NCI-H146 (cell line): ENCODE data around the gene KRTAP20-2.
A peak's percentile ranks its signal among the peaks of the same experiment; 100 is the strongest.

Experiments
- DNase-seq: peaks from one replicate; lab custom pipeline; 2025; lab: John Stamatoyannopoulos, UW

Gene KRTAP20-2

DNA sequence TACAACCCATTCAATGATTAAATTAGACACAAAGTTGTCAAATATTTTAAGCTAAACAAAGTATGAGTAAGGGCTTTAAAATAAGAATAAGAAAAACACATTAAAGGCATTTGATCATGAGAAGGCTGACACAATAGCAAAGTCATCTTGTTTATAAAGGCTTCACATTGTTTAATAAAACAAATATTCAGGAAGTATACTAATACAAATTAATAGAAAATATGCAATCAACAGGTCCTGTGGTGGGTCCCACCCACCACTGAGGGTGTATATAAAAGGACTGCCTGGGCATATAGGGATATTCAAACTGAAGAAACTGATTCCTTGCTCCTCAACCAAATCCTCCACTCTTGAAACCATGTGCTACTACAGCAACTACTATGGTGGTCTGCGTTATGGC, at the start of gene KRTAP20-2:
Gene KRTAP20-2 (plus strand): TSS at position 301 of the 400 bp plus-strand sequence. CDS start 58 bp downstream, at position 359.
- DNase-seq, result no peak

DNA sequence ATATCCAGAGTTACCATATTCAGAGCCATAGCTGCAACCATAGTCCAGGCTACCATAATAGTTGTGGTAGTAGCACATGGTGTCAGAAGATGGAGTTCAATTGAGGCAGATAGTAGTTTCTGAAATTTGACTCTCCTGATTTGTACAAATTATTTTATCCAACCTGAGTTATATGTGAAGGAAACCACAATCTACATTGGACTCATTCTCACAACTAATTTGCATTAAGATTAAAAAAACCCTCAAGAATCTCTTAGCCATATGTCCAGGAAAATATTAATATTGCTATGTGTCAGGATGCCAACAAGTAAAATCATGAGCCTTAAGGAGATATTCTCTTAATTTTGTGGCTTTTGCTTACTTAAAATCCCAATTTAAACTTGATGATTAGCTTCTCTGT, 44.7 kb upstream of the KRTAP20-2 start, which contains the start of gene KRTAP22-2:
Gene KRTAP22-2 (minus strand): TSS at position 101 of the 400 bp plus-strand sequence.
- DNase-seq, result no peak

DNA sequence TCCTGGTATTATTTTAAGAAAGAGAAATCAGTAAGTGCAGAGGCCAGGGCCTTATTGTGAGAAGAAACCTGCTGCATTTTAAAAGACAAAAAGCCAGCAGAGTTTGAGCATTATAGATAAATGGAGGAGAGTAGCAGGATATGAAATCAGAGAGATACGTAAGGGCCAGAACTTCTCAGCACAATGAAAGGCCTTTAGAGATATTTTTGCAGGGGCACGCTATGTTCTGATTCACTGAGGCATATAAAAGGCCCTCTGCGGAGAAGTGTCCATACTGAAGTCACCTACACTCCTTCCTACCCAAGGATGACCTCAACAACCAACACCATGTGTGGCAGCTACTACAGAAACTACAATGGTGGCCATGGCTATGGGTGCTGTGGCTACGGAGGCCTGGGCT, 42.9 kb upstream of the KRTAP20-2 start, which contains the start of gene KRTAP6-3:
Gene KRTAP6-3 (plus strand): TSS at position 301 of the 400 bp plus-strand sequence. CDS start 6 bp downstream, at position 307.
- DNase-seq, result no peak

DNA sequence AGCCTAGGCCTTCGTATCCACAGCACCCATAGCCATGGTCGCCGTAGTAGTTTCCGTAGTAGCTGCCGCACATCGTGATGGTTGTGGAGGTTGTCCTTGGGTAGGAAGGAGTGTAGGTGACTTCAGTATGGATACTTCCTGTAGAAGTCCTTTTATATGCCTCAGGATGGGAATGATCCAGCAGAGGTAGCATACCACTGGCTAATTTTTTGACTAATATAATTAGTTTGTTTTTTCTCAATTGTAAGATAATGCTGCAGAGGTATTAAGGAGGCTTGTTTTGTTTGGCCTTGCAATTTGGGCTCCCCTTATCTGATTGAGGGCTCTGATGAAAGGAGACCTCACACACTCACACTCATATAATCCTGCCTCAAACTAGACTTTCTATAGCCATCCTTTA, 36.2 kb upstream of the KRTAP20-2 start, which contains the start of gene KRTAP6-2:
Gene KRTAP6-2 (minus strand): TSS at position 101 of the 400 bp plus-strand sequence. CDS start 28 bp downstream, at position 73.
- no peak for DNase-seq

DNA sequence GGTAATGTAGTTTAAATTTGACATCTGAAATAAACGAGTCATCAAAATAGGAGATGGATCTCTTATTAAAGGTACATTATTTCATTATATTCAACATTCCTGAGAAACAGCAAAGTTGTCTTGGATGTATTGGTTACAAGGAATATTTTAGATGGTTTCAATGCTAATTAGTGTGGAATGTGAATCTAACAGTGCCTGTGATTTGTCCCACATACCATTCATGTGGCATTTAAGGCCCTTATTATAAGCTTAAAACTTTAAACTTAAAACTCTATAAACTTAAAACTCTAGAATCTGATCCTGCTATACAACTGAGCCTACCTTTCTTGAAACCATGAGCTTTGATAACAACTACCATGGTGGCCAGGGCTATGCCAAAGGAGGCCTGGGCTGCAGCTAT, 34.2 kb upstream of the KRTAP20-2 start, which contains the start of gene KRTAP22-1:
Gene KRTAP22-1 (plus strand): TSS at position 301 of the 400 bp plus-strand sequence.
- DNase-seq, result no peak

DNA sequence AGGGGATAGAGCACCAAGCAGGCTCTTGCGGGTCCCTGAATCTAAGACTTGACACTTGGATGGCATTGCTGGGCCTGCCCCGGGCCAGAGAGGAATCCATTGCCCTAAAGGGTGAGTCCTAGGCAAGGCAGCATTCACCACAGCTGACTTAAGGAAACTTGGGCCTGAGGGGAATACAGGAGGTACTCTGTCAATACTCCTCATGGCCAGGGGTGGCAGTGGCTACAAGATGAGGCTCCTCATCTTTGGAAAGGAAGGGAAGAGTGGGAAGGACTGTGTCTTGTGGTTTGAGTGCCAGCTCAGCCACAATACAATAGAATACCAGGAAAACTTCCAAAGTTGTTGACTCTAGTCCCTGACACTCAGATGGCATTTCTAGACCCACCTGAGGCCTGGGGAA, 29.0 kb upstream of the KRTAP20-2 start:
- no peak for DNase-seq

DNA sequence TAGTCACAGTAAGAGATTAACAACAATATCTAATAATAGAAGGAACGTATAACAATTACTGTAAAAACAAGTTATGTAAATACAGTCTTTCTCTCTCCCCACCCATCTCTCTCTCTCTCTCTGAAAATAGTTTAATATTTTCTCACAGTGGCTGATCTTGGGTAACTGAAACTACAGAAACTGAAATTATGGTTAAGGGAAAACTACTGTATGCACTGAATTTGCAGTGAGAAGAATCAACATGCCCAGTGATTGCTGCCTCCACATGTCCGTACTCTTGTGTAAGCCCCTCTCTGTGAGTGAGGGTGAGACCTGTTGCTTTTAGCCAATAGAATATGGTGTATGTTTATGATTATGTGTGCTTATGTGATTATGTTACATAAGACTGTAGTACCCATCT, 22.9 kb upstream of the KRTAP20-2 start:
- no peak for DNase-seq

DNA sequence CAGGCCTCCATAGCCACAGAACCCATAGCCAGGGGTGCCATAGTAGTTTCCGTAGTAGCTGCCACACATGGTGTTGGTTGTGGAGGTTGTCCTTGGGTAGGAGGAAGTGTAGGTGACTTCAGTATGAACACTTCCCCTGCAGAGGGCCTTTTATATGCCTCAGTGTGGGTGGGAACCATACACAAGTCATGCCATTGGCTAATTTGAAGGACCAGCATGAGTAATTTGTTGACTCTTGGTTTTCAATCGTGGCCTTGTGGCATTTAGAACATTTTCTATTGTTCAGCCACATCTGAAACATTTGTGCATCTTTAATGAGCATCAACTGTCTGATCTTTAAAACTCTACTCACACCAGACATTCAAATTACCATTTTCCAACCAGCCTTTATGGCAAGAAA, 21.2 kb upstream of the KRTAP20-2 start, which contains the start of gene KRTAP6-1:
Gene KRTAP6-1 (minus strand): TSS at position 95 of the 400 bp plus-strand sequence. CDS start 26 bp downstream, at position 69.
- no peak for DNase-seq

DNA sequence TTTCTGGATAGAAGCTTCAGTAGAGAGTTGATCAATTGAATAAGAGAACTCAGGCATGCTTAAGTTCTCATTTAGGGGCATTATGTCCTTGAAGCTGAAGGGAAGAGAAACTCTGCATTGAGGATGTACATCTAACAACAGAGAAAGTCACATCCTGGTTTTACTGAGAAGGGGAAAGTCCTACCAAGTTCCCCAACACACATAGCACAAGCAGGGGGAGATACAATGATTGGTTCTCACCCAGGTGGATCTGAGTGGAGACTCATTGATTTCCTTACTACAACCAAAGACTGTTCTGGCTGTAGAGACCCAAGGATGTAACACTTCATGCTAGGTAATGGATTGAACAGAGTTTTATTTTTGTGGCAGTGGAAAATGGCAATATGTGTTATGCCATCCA, 19.8 kb upstream of the KRTAP20-2 start:
- no peak for DNase-seq

DNA sequence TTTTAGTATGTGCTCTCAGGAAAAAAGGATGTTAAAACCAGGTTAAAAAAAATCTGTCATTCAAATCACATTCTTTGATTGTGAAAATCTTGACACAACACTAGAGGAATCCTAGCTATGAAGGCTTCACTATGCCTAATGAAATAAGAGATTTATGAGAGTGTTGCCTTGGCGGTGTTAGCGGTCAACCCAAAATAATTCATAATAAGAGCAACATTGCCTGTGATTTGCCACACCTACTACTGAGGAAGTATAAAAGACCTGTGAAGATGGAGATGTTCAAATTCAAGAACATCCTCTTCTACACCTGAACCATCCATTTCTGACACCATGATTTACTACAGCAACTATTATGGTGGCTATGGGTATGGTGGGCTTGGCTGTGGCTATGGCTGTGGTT, 18.9 kb upstream of the KRTAP20-2 start, which contains the start of gene KRTAP20-1:
Gene KRTAP20-1 (plus strand): TSS at position 301 of the 400 bp plus-strand sequence. CDS start 30 bp downstream, at position 331.
- DNase-seq, result no peak

DNA sequence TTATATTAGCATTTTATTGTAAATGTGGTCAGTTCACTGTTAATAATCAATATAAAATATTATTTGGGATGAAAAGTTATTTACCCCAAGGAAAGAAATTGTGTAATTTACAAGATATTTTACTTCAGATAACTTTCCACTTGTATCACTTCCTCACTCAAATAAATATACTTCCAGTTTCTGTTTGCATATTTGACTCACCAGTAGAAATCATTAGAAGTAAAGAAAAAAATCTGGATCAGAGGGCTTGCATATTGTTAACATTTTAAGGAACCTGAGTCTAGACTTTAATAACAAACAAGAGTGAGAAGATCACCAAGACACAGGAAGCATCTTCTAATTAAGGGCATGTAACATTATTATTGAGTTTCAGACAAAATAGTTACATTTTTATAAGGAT, 14.9 kb upstream of the KRTAP20-2 start:
- DNase-seq, result no peak

DNA sequence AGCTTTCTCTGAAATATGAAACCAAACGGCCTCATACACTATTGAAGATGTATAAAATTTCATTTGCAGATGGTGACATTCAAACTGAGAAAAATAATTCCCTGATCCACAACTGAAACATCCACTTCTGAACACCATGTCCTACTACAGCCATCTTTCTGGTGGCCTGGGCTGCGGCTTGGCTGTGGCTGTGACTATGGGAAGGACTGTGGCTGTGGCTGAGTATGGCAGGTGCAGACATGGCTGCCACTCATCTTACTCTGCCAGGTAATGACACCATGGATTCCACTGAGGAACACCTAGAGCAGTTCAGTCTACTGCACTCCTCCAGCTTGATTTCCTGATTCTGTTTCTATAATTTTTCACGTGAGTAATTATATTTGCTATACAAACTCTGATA, 14.5 kb upstream of the KRTAP20-2 start, which contains the start of gene KRTAP20-4:
Gene KRTAP20-4 (plus strand): TSS at position 106 of the 400 bp plus-strand sequence.
- peak; percentile 6 for DNase-seq

DNA sequence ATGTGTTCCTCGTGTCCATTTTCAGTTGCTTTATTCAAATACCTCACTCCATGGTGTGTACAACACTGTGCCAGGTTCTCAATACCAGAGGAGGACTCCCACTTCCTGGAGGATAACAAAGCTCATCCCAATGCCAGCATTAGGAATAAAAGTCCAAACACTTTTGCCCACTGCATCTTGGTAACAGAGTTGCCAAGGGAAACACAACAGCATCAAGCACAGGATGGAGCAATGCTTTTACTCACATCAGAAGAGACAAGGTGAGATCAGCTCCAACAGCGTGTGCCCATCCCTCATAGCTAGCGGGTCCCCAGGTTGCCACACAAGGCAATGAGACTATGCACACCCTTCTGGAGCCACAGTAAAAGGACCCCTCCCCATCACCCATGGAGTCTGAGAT, 11.6 kb upstream of the KRTAP20-2 start:
- no peak for DNase-seq

DNA sequence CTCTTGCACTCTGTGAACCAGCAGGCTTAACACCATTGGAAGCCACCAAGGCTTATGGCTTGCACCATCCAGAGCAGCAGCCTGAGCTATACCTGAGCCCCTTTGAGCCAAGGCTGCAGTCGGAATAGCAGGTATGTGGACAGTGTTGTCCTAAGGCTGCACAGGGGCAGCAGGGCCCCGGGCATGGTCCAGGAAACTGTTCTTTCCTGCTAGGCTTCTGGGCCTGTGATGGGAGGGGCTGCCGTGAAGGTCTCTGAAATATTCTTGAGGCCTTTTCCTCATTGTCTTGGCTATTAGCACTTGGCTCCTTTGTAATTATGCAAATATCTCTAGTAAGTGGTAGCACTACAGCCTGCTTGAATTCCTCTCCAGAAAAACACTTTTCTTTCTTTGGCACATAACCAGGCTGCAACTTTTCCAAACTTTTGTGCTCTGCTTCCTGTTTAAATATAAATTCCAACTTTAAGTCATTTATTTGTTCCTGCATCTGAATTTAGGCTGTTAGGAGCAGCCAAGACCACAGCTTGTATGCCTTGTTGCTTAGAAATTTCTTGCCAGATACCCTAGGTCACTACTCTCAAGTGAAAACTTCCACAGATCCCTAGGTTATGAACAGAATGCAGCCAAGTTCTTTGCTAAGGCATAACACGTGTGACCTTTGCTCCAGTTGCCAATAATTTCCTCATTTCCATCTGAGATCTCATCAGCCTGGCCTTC, 9.4 kb upstream of the KRTAP20-2 start:
- no peak for DNase-seq

DNA sequence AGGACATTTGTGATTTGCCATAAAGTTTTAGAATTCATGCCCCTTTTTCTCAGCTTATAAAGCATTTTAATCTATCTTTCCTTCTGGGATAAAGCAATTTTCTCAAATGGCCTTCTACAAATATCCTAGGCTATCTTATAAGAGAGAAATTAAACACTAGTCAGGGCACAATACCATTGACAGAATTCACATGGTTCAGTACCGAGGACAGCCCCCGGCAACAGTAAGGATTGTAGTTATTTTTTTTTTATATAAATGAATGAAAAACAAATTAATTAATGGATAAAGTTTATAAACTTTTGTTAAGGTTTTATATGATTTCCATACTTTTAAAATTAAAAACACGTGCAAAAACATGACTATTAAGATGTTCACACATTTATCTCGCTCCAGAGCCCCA, 6.9 kb upstream of the KRTAP20-2 start:
- DNase-seq, result no peak

DNA sequence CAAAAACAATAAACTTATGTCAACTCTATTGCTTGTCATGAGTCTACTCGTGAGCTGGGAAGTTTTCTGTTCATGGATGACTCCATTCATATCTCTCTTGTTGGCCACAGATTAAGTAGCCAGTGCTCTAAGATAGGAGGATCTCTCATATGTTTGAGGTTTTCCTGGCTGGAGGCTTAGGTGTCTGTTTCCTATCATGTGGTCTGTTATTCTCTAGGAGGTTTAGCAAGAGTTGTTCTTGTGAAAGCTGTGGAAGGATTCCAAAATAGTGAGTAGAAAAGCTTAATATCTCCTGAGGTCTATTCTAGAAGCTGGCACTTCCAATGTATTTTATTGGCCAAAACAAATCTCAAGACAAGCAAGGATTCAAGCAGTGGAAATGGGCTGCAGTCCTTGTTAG, 5.8 kb upstream of the KRTAP20-2 start:
- no peak for DNase-seq

DNA sequence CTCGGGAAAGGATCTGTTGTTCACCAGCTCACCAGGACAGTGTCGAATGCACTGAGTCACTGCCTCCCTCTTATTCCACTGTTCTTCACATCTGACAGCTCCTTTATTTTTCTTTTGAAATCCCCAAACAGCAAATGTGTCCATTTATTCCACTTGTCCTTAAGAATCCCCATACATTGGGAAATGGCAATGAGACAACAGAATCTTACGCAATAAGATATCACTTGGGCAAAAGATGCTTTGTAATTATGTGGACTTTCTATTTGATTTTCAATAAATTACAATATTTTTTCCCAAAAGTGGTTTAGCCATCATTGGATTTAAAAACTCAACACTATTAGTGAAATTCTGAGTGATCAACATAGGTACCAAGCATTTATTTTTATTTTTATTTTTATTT, 3.7 kb downstream of the KRTAP20-2 start:
- no peak for DNase-seq

DNA sequence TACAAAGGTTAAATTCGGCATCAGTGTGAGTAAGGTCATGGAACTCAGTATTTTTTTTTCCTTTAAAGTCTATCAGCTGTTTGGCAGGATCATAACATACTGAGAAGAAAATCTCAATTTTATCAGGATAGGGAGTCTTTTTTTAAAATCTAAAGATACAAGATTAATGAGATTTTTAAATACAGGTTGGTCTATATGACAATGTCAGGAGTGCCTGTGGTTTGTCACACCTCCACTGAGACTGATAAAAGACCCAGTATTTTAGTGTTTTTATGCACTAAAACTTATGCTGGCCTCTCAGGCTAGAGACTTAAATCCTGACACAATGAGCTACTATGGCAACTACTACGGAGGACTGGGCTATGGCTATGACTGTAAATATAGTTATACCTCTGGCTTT, 7.6 kb downstream of the KRTAP20-2 start, which contains the start of gene KRTAP20-3:
Gene KRTAP20-3 (plus strand): TSS at position 301 of the 400 bp plus-strand sequence.
- DNase-seq, result no peak

DNA sequence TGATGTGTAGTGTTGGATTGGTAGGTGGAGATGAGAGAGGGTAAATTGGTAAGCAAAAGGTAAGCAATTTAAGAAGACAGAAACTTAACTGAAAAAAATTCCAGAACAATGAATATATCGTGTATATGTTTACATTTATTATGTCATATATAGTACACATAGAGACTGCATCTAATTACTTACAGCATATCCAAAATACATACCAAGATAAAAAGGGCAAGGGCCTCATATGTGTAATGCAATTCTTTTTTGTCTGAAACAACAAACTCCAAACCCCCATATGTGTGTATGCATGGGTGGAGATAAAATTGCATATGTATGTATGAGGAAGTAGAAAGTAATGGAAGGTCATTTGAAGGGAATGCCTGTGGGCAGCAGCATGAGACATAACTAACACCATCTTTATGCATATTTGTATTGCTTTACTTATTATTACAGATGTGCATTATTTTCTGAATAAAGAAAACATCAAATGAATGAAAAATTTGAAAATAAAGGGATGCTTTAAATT, 12.0 kb downstream of the KRTAP20-2 start:
- no peak for DNase-seq

DNA sequence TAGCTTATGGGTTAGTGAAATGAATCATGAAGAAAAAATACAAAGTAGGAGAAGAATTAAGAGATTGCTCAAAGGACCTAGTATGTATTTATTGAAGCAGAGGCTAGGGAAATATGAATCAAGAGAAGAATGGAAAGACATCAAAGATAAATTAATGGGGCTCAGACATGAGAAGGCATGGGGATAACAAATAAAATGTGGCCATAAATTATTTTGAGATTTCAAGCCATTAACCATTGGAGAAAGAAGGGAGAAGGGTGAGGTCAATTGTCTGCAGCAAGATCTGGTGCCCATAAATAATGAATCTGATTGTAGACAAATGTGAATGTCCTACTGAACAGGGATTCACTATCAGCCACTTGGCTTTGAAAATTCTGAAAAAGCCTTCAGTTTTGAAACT, 17.9 kb downstream of the KRTAP20-2 start:
- DNase-seq, result no peak

DNA sequence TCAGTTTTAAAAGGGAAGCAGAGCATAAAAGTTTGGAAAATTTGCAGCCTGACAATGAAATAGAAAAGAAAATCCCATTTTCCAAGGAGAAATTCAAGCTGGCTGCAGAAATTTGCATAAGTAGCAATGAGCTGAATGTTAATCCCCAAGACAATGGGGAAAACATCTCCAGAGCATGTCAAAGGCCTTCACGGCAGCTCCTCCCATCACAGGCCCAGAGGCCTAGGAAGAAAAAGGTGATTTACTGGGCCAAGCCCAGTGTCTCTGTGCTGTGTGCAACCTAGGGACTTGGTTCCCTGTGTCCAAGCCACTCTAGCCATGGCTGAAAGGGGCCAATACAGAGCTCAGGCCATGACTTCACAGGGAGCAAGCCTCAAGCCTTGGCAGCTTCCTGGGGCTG, 33.8 kb downstream of the KRTAP20-2 start:
- no peak for DNase-seq

DNA sequence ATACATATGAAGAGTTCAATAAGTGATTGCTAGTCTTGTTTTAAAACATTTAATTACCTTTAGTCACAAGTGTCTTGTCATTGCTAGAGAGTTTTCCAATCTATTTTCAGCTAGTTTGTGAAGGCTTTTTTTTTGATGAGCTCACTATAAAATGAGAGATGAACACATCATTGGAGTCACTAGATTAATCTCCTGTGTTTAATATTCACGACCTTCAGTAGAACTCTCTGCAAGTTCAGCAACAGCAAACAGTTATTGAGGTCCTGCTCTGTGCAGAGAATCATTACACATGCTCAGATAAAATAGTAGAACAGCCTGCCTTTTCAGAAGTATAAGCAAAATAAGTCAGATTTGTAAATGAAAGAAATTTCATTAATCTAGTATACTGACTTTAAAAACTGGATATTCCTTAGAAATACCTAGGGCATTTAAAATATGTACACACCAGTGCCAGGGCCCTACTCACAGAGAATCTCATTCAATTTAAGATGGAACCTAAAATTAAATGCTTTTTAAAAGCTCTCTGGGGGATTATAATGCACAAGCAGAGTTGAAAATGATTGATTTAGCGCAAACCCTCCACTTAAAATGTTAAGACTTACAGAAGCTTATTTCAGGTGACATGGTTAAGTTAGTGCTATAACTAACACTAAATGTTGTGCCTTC, 38.1 kb downstream of the KRTAP20-2 start:
- DNase-seq, result no peak
